Activated CD8-positive, alpha-beta T cell treated with anti-CD3 and anti-CD28 coated beads for 36 hours (primary cell): Measurements from ENCODE around the gene SECTM1. TPM values are rescaled to one million over a fixed set of nuclear protein-coding genes. Genes with fewer than 3 reads are reported as not detected.

Source experiments
- ATAC-seq: fragments of 200-7000 bp; cut with Tn5 transposase; one replicate; pipeline ENCODE4 v1.10.0; 2021; ENCODE audit warnings: mild to moderate bottlenecking, moderate library complexity
- CTCF ChIA-PET: fragments of 350-600 bp; sonication (Branson Sonifier 250); formaldehyde crosslinking; loops from one replicate; lab custom pipeline; 2021; ENCODE audit warnings: antibody characterized with exemption; lab: Charles Lee
- POLR2A ChIA-PET: fragments of 350-600 bp; sonication (Branson Sonifier 250); formaldehyde crosslinking; loops from one replicate; lab custom pipeline; 2021; ENCODE audit warnings: antibody characterized with exemption; lab: Charles Lee
- DNase-seq: peaks from one replicate; pipeline ENCODE4 v3.0.0-alpha.2; 2020
- H3K27ac Mint-ChIP-seq: one replicate; pipeline ENCODE4 v1.8.0; 2021; ENCODE audit warnings: mild to moderate bottlenecking, mixed read lengths
- H3K27me3 Mint-ChIP-seq: one replicate; pipeline ENCODE4 v1.8.0; 2021; ENCODE audit warnings: mixed read lengths
- H3K36me3 Mint-ChIP-seq: one replicate; pipeline ENCODE4 v1.8.0; 2021; ENCODE audit warnings: low read depth, mixed read lengths
- H3K4me1 Mint-ChIP-seq: one replicate; pipeline ENCODE4 v1.8.0; 2021; ENCODE audit warnings: low read depth, mixed read lengths
- H3K4me3 Mint-ChIP-seq: one replicate; pipeline ENCODE4 v1.8.0; 2021; ENCODE audit warnings: mild to moderate bottlenecking, moderate library complexity, mixed read lengths
- H3K9me3 Mint-ChIP-seq: one replicate; pipeline ENCODE4 v1.8.0; 2021; ENCODE audit warnings: mixed read lengths
- CTCF ChIP-seq: fragments of 200-600 bp; IDR thresholded peaks from one replicate; pipeline ENCODE4 v1.8.0; 2022; ENCODE audit warnings: antibody characterized with exemption, mild to moderate bottlenecking
- intact Hi-C: fragments of 100-400 bp; cut with micrococcal nuclease; formaldehyde crosslinking; loops from one replicate; pipeline ENCODE4 v1.10.0; 2022
- total RNA-seq, 2 experiments: library from RNA; stranded (reverse); gene quantifications; one replicate each; pipeline ENCODE4 v1.2.3, GENCODE V29; 2021

Gene SECTM1
- total RNA-seq, 2 experiments from 2014 or later, result 0.45 to 0.50 TPM

- H3K9me3 Mint-ChIP-seq, result no peaks in the 10 kb centered on the region
- H3K27ac Mint-ChIP-seq, result peak overlapping the region; percentile 99
- POLR2A ChIA-PET, result interaction anchor here (0.7 to 2.7 kb wide), 7 partner anchors 19 to 72 kb away, joined by 3 to 14 read pairs (median 6); no protein-coding TSS in a partner anchor
- peaks cover 43% of the 10 kb centered on the region for H3K36me3 Mint-ChIP-seq
- TF ChIP-seq CTCF, result no peak
- H3K27me3 Mint-ChIP-seq, result no peaks in the 10 kb centered on the region
- H3K4me3 Mint-ChIP-seq, result peak overlapping the region; percentile 88
- intact Hi-C loops, result no loop called here
- DNase-seq (peak; percentile 58), ATAC-seq (peak; percentile 24)
- peaks cover 50% of the 10 kb centered on the region for H3K4me1 Mint-ChIP-seq
- CTCF ChIA-PET, result interaction anchor here (0.9 to 1.0 kb wide), 2 partner anchors 27 to 37 kb away, joined by 3 read pairs; no protein-coding TSS in a partner anchor
Measured at GRCh38 chr17:82272495-82273326, 60.9 kb downstream of the SECTM1 start.

GRCh38 chr17:82271401-82271800, 62.2 kb downstream of the SECTM1 start:
- intact Hi-C loops, result no loop called here
- H3K4me1 Mint-ChIP-seq, result peaks cover 59% of the 10 kb centered on the region
- peak overlapping the region; percentile 88 for H3K4me3 Mint-ChIP-seq
- CTCF ChIA-PET, result interaction anchor here (1.7 kb wide), 1 partner anchor 50 kb away, joined by 5 read pairs; no protein-coding TSS in a partner anchor
- POLR2A ChIA-PET, result interaction anchor here (0.7 to 1.5 kb wide), 5 partner anchors 20 to 73 kb away, joined by 3 to 4 read pairs (median 3); no protein-coding TSS in a partner anchor
- DNase-seq (no peak), ATAC-seq (no peak)
- H3K9me3 Mint-ChIP-seq, result no peaks in the 10 kb centered on the region
- peak overlapping the region; percentile 20 for H3K27ac Mint-ChIP-seq
- peaks cover 54% of the 10 kb centered on the region for H3K36me3 Mint-ChIP-seq
- TF ChIP-seq CTCF, result no peak
- H3K27me3 Mint-ChIP-seq, result no peaks in the 10 kb centered on the region

Other genes with a start within 250 kb of the SECTM1 start
- 100 to 1,000 TPM; 250 to 260 TPM for gene FASN, start 235.5 kb downstream of the SECTM1 start, total RNA-seq
- gene CCDC57, start 120.9 kb downstream of the SECTM1 start, total RNA-seq, result 10 to 100 TPM; 56.6 to 64.2 TPM
- 100 to 1,000 TPM; 183 to 193 TPM for gene SLC16A3, start 104.7 kb downstream of the SECTM1 start, total RNA-seq
- 10 to 100 TPM; 90.6 to 97.0 TPM for gene CSNK1D, start 60.1 kb downstream of the SECTM1 start, total RNA-seq
- 100 to 1,000 TPM; 289 to 292 TPM for gene CD7, start 16.2 kb downstream of the SECTM1 start, total RNA-seq
- gene TEX19, start 25.5 kb upstream of the SECTM1 start, total RNA-seq, result not detected
- gene UTS2R, start 38.0 kb upstream of the SECTM1 start, total RNA-seq, result not detected
- 10 to 100 TPM; 21.8 to 21.9 TPM for gene HEXD, start 84.6 kb upstream of the SECTM1 start, total RNA-seq
- gene OGFOD3, start 84.8 kb upstream of the SECTM1 start, total RNA-seq, result 10 to 100 TPM; 22.0 to 25.0 TPM
- gene CYBC1, start 117.0 kb upstream of the SECTM1 start, total RNA-seq, result 100 to 1,000 TPM; 189 to 192 TPM
- gene NARF, start 125.0 kb upstream of the SECTM1 start, total RNA-seq, result 10 to 100 TPM; 63.9 to 65.4 TPM
- gene FOXK2, start 186.0 kb upstream of the SECTM1 start, total RNA-seq, result 10 to 100 TPM; 55.6 to 59.5 TPM